Activated naive CD4-positive, alpha-beta T cell treated with Interleukin-2 at 50 U/mL for 16 hours (primary cell): Measurements from ENCODE around the gene PLCB3.

Experiments used
- DNase-seq: peaks from one replicate; pipeline ENCODE4 v3.0.0-alpha.2; 2020

Gene PLCB3

GRCh38 chr11:64268025-64268892 is 16.9 kb downstream of the PLCB3 start:
- no peak for DNase-seq

- peak; percentile 45 for DNase-seq
Observed at GRCh38 chr11:64268893-64269539, 17.7 kb downstream of the PLCB3 start.

- DNase-seq: peak; percentile 99
Observed at GRCh38 chr11:64269540-64270220, 18.4 kb downstream of the PLCB3 start.

- no peak for DNase-seq
Observed at GRCh38 chr11:64275031-64275800, 23.9 kb downstream of the PLCB3 start.

GRCh38 chr11:64275841-64276240 is 24.5 kb downstream of the PLCB3 start:
- DNase-seq: no peak

- DNase-seq: no peak
Observed at GRCh38 chr11:64276653-64277431, 25.5 kb downstream of the PLCB3 start.

- no peak for DNase-seq
Observed at GRCh38 chr11:64278576-64279190, 27.4 kb downstream of the PLCB3 start.

GRCh38 chr11:64281957-64282770 is 30.8 kb downstream of the PLCB3 start:
- DNase-seq: no peak

- no peak for DNase-seq
Observed at GRCh38 chr11:64283092-64283491, 31.8 kb downstream of the PLCB3 start.

- DNase-seq: peak; percentile 93
Observed at GRCh38 chr11:64284048-64284961, 33.0 kb downstream of the PLCB3 start, which contains the start of gene BAD. Gene BAD, minus strand, starts transcription at chr11:64284665. Its CDS starts 297 bp downstream, at chr11:64284368.

- DNase-seq: peak; percentile 91
Observed at GRCh38 chr11:64284962-64285884, 33.9 kb downstream of the PLCB3 start, which contains the start of gene GPR137. Gene GPR137, plus strand, starts transcription at chr11:64285848. Its CDS starts 677 bp downstream, at chr11:64286525.

- DNase-seq: peak; percentile 19
Observed at GRCh38 chr11:64285885-64286800, 34.8 kb downstream of the PLCB3 start.

GRCh38 chr11:64286801-64287159 is 35.5 kb downstream of the PLCB3 start:
- no peak for DNase-seq

- DNase-seq: no peak
Observed at GRCh38 chr11:64287676-64288352, 36.5 kb downstream of the PLCB3 start.

GRCh38 chr11:64288353-64288750 is 37.0 kb downstream of the PLCB3 start:
- DNase-seq: no peak

GRCh38 chr11:64289002-64289564 is 37.8 kb downstream of the PLCB3 start:
- DNase-seq: no peak
